ENCODE data around the gene OR4C15.
A peak's percentile ranks its signal among the peaks of the same experiment; 100 is the strongest.

The OR4C15 gene

DNA sequence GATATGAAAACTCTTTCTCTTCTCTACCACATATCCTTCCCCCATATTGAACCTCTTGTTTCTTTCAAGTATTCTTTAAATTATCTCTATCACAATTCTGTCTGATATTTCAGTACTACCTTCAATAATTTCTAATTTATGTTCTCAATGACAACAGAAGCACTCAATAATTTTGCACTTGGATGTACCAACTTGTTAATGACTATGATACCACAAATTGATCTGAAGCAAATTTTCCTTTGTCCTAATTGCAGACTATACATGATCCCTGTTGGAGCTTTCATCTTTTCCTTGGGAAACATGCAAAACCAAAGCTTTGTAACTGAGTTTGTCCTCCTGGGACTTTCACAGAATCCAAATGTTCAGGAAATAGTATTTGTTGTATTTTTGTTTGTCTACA lies at the start of gene OR4C15:
Gene OR4C15 (plus strand): TSS at position 301 of the 400 bp plus-strand sequence. CDS start 0 bp downstream, at position 301.
- Histone ChIP-seq H3K27me3 (ENCODE audit: control insufficient read depth, insufficient read depth, low read length) (no peaks in the 10 kb centered on the region), H3K9ac (ENCODE audit: low read depth, low read length) (no peak within 1 kb of the TSS), H3K36me3 (ENCODE audit: control insufficient read depth, insufficient read depth, low read length) (no peaks in the 10 kb centered on the region), H3K4me3 (ENCODE audit: low read depth, low read length) (no peak within 1 kb of the TSS), H3K4me1 (ENCODE audit: control insufficient read depth, insufficient read depth, low read length) (no peaks in the 10 kb centered on the region), H3K27ac (ENCODE audit: low read depth, low read length) (no peak within 1 kb of the TSS), H3K9me3 (ENCODE audit: control insufficient read depth, insufficient read depth, low read length) (peaks cover 86% of the 10 kb centered on the region)

DNA sequence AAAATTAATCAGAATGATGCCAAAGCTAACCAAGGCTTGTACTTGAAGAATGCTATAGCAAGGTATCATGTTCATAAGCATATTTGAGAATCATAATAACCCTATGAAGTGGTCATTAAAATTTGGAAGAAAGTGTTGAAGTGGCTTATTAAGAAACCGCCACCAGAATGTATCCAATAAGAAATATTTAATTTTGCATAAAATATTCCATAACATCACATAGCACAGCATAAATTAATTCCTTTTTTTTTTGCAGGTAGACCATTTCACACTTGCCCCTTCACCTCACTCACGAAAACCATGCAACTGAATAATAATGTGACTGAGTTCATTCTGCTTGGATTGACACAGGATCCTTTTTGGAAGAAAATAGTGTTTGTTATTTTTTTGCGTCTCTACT lies 17.6 kb downstream of the OR4C15 start, which contains the start of gene OR4C16:
Gene OR4C16 (plus strand): TSS at position 301 of the 400 bp plus-strand sequence. CDS start 0 bp downstream, at position 301.
- H3K9me3 ChIP-seq (ENCODE audit: control insufficient read depth, insufficient read depth, low read length) = peaks cover 84% of the 10 kb centered on the region
- H3K27me3 ChIP-seq (ENCODE audit: control insufficient read depth, insufficient read depth, low read length) = no peaks in the 10 kb centered on the region
- H3K27ac ChIP-seq (ENCODE audit: low read depth, low read length) = no peak within 1 kb of the TSS
- H3K9ac ChIP-seq (ENCODE audit: low read depth, low read length) = no peak within 1 kb of the TSS
- H3K4me1 ChIP-seq (ENCODE audit: control insufficient read depth, insufficient read depth, low read length) = no peaks in the 10 kb centered on the region
- no peaks in the 10 kb centered on the region for H3K36me3 ChIP-seq (ENCODE audit: control insufficient read depth, insufficient read depth, low read length)
- peak within 1 kb of the TSS; percentile 8; the same call in 1 of the 2 replicates for H3K4me3 ChIP-seq (ENCODE audit: low read depth, low read length)

DNA sequence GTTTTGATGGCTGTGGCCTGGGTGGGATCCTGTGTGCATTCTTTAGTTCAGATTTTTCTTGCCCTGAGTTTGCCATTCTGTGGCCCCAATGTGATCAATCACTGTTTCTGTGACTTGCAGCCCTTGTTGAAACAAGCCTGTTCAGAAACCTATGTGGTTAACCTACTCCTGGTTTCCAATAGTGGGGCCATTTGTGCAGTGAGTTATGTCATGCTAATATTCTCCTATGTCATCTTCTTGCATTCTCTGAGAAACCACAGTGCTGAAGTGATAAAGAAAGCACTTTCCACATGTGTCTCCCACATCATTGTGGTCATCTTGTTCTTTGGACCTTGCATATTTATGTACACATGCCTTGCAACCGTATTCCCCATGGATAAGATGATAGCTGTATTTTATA lies 18.3 kb downstream of the OR4C15 start:
- no peak overlapping the region for H3K9ac ChIP-seq (ENCODE audit: low read depth, low read length)
- no peak overlapping the region for H3K27ac ChIP-seq (ENCODE audit: low read depth, low read length)
- no peaks in the 10 kb centered on the region for H3K36me3 ChIP-seq (ENCODE audit: control insufficient read depth, insufficient read depth, low read length)
- H3K27me3 ChIP-seq (ENCODE audit: control insufficient read depth, insufficient read depth, low read length) = no peaks in the 10 kb centered on the region
- H3K4me3 ChIP-seq (ENCODE audit: low read depth, low read length) = peak overlapping the region; percentile 8; the same call in 1 of the 2 replicates
- H3K4me1 ChIP-seq (ENCODE audit: control insufficient read depth, insufficient read depth, low read length) = no peaks in the 10 kb centered on the region
- H3K9me3 ChIP-seq (ENCODE audit: control insufficient read depth, insufficient read depth, low read length) = peaks cover 90% of the 10 kb centered on the region

All from HUES48 (cell line).